Ureter (tissue), 1 donor: Measurements from ENCODE around the gene GMPR. TPM values are rescaled to one million over a fixed set of nuclear protein-coding genes. Genes with fewer than 3 reads are reported as not detected.

ENCODE experiments used
- DNase-seq: peaks from one replicate; pipeline ENCODE4 v3.0.0-alpha.2; 2020; ENCODE audit warnings: low spot score
- total RNA-seq: library from RNA; stranded (reverse); gene quantifications from one replicate; pipeline ENCODE4 v1.2.4, GENCODE V29; 2023
- donor health status: DM: yes; HTN: yes; CAD: no.

GMPR gene
- total RNA-seq, 1 donor from 2014 or later = 2.3 TPM

DNA sequence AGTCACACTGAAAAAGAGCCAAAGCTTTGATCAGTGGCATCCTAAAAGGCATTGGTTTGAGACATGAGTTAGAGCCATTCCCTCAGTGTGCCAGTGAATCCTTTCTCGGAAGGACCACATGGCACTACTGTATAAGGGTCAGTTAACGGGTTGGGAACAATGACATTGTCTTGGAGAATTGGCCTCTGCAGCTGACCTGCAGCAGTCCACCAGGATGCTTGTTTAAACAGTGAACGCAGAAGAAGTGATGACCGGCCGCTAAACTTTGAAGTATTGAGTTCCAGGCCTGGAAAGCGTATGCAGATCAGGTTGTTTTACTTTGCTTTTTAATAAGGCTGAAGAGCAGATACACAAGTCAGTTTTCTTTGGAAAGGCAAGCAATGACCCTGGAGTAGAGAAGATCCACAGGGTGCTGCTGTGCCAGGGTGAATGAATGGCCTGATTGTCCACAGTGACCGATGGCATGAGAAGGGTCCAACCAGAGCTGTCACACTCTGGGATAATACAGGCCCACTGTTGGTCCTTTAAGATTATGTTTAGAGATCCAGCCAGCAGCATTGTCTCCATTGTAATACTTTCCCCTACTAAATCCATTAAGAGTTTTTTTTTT, 57.8 kb downstream of the GMPR start:
- DNase-seq = no peak

DNA sequence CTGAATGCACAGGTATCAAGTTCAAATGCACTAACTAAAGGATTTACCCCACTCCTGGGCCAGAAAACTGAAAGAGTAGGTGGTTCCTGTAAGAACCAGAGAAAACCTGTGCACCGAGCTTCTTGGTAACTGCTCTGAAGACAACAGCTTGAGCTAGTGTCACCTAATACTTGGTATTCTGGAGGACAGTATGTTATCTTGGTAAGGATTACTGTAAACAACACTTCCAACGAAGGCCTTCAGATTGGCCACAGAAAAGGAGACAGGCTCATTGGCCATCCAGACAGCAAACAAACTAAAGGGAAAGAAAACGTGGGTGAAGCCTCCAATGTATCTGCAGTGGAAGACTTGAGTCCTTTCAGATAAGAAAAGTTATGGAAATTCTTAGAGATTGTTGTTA, 61.5 kb downstream of the GMPR start:
- no peak for DNase-seq

DNA sequence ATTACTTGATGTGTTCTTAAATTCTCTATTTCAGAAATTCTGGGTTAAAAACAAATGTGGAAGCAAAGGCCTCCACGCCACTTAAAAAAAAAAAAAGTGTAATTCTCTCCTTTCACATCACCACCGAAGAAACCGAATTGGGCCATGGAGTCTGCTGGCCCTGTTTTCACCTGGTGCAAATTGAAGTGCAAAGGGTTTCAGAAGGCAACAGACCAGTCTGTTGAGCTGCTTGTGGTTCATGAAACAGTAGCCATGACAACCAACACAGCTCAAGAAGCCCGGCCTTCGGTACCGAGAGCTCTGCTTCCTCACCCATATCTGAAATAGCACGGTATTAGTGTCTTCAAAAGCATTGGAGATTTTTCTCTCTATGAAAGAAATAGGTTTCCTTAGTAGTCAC, 63.1 kb downstream of the GMPR start:
- no peak for DNase-seq

DNA sequence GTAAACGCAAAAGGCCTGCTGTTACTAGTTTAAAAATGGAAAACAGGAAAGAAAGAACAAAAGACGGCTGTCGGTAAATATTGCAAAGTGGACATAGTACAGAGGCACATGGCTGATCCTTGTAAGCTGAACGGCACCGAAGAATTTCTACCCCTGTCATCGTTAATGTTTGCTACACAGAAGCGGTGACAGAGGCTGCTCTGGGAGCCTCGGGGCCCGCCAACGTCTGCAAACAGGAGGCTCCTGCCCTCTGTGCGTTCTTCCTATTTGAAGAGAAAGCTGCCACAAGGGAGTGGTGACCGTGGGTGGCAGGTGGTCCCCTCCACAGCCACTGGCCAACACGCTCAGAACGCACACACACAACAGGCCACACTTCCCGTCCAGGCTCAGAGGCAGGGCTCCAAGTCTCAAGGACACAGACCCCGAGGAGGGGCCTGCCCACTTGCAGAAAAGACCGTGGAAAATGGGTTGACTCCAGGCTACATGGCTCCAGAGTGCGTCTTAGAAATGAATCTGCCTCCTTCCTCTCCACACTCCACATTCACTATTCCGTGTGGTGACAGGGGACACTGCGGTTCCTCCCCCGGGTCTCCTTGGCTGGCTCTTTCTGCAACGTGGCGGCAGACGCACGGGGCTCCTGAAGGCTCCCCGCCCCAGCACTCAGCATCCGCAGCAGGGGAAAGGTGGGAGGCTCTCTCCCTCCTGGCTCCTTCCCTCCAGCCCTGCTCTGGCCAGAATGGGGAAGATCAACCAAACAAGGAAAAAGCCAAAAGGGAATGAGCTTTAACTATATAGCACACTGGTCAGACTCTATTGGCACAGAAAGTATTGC, 64.5 kb downstream of the GMPR start:
- DNase-seq = no peak

DNA sequence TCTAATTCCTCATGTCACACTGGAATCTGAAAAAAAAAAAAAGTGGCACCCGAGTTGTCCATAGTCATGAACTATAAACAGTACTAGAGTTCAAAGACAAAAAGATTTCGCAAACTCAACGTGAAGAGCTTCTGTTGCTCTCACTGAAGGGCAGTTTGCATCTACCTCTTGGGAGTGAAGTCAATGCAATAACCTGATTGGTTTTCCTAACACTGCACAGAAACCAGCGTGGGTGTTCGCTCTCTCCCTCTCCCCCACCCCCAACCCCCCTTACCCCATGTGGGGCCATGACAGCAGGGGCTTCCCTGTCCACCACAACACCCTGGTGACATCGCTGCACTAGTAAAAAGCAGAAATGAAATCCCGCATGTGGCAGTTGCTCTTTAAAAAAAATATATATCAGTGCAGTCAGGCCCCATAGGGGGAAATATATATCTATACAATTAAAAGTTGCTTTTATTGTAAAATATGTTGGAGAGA, 66.9 kb downstream of the GMPR start:
- DNase-seq = no peak

DNA sequence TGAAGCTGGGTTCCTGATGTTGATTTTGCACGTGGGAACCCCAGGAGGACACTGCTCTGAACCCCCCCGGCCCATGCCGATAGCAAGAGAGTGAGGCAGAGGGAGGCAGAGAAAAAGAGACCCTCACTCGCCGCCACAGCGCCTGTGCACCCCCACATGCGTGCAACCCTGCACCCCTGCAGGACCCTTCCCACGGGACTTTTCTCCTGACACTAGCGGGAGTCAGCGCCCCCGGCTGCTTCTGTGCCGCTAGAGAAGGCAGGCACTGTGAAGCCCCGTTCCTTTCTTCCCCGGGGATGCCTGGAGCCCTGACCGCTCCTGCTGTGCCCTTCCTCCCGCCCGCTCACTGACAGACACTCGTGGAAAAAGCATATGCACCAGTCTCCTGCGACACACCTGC, 67.4 kb downstream of the GMPR start:
- DNase-seq = no peak

DNA sequence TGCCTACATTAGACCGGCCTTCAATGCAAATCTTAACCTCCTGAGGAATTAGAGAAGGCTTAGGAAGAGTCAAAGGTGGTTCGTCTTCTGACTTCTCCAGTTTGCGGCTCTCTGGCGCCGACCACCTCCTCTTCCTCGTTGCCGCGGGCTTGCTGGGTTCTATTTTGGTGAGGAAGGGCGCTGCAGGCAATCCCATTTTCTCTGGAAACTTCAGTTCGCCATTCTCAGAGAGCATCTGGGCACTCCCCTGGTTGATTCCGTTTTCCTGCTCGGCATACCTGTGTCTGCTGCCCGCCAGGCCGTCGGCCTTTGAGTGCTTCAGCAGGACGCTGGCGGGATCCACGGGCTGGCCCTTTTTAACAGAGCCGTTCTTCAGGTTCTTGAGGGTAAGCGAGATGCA, 67.9 kb downstream of the GMPR start:
- no peak for DNase-seq

DNA sequence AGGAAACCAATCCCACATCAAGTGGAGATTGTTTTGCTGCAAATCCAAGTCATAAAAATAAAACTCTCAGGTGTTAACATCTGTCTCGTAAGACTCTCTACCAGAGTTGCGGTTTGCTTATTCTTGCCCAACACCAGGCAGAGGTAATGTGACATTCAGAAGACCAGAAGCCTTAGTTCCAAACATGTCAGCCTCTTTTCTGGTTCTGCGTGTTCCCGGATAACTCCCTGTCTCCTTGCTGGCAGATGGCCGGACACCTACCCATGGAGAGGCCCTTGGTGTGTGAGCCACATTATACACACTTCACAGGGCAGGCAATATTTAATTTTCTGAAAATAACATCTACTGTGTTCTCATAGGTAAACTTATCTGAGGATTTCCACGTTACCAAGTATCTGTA, 73.4 kb downstream of the GMPR start:
- no peak for DNase-seq

DNA sequence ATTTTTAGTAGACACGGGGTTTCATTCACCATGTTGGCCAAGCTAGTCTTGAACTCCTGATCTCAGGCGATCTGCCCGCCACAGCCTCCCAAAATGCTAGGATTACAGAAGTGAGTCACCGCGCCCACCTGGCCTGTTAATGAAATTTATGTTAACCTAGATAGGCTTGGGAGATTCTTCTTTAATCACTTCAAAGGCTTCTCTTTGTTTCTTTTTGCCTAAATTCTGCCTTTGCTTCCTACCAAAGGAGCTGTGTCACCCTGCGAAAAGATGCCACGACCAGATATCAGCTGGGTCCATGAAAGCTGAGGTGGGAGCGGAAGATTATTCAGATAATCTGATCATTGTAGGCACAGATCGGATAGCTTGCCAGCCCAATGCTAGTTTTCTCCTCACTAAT, 75.3 kb downstream of the GMPR start:
- DNase-seq = no peak

DNA sequence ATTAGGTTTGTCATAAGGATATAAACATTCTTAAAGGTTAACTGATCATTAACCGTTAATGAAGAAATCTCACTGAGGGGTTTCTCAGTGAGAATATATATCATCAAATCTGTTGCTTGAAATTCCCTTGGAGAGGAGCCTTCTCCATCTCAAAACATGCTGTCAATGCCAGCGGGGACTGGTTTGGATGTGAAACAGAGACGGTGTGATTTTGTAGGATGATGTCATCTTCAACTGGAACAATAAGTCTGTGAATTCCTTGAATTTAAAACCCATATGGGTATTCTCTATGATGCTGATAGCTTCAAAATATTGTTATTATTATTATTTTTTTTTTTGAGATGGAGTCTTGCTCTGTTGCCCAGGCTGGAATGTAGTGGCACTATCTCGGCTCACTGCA, 75.9 kb downstream of the GMPR start:
- DNase-seq = no peak

DNA sequence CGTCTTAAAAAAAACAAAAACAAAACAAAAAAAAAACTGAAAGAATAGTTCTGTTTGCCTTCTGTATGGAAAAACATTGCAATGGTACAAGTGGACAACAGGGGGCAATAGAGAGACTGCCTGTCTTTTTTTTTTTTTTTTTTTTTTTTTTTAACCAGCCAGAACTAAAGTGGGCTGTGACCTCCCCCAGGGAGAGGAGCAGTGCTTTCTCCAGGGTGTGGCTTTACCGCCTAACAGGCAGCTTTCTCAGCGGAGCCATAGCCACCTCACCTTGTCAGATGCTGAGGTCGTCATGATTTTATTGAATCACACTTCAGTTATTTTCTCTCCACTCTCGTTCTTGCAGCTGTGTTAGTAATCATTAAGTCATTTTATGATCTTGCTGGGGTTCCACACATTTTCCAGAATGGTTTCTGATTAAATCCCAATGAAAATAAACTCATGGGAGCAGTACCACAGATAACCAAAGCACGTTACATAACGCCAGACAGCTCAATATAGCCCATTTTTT, 78.4 kb downstream of the GMPR start:
- DNase-seq = no peak

DNA sequence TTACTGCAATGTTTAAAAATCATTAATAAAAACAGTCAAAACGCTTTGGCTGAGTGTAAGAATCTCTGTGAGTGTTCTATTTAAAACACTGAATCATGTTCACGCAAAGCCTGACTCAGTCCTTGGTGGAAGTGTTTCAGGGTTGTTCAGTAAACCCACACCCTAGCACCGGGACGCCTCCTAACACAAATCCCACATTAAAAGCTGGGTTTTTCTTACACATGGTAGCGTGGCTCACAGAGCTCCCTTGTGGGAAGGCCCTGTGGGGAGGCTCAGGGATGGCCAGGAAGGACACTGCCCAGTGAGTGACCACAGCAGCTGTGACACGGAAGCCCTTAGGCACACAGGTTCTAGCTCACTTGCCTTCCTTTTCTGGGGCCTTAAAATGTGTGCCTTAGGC, 80.2 kb downstream of the GMPR start:
- no peak for DNase-seq

DNA sequence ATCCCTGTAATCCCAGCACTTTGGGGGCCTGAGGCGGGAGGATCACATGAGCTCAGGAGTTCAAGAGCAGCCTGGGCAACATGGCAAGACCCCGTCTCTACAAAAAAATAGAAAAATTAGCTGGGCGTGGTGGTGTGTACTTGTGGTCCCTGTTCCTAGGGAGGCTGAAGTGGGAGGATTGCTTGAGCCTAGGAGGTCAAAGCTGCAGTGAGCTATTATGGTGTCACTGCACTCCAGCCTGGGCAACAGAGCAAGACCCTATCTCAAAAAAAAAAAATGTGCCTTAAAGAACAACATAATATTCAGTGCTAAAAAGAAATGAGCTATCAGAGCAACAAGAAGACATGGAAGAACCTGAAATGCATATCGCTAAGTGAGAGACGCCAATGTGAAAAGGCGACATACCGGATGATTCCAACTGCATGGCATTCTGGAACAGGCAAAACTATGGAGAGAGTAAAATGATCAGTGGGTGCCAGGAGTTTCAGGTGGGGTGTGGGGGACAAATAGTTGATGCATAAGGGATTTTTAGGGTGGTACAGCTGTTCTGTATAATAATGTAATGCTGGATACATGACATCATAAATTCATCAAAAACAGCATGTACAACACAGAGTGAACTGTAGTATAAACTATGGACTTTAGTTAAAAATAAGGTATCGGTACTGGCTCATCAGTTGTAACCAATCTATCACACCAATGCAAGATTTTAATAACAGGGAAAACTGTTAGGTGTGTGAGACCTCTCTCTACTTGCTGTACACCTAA, 80.8 kb downstream of the GMPR start:
- DNase-seq = no peak

DNA sequence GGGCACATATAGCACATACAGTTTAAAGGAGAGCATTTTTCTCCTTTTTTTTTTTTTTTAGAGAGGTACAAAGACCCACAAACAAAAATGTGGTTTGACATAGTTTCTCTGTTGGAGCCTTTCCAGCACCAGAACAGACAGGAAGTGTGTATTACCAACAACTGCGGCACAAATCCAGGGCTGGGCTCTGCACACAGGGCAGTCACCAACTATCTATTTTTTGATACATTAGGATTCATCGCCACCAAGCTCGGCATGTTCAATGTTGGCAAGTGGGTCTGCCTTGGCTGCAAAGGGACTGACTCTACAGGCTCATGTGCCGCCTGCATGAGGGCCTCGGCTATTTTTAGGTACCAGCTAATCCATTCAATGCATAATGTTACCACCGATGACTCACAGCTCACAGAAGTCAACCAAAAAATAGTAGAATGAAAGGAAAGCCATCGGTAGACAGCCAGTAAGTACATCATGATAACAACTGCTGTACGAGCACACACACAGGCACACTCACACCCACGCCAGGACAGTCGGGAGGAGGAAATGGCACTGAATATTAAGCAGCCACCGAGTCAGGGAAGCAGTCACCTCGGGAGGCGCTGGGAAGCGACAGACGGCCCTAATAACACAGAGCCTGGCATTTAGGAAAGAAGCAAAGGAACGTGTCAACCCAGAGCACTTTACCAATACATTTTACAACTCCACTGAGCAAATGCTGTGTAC, 81.6 kb downstream of the GMPR start:
- DNase-seq = no peak

DNA sequence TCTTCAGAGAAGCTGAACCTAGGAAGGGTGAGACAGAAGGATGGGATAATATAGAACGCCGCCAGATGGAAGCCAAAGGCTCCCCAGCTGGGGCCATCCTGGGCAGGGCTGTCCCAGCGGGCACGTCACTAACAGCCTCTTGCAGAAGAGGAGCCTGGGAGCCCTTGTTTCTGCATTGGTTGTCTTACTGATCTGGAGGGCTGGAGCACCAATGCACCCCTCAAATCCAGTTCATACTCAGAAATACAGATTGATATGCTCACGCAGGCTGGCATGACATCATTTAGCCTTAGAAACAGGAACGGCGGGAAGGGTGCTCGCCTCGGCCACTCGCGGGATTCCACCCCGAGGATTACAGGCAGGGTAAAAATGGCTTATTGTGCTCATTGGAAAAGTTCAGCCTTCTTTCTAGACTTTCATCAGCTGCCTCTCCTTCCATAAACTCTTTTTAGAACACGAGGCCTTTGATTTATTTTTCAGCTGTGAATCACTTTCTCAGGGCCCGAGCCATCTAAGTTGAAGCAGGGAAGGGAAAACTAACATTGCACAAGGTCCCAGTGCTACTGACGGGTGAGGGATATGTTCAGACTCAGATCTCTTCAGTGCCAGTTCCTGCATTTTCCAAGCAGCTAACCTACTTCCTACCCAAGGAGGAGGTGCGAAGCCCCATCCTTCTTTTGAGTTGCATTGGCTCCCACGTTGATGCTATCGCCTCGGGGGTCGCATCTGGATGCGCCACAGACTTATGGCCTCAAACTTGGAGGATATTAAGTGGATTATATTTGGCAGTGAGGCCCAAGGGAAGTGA, 82.3 kb downstream of the GMPR start:
- DNase-seq = no peak

DNA sequence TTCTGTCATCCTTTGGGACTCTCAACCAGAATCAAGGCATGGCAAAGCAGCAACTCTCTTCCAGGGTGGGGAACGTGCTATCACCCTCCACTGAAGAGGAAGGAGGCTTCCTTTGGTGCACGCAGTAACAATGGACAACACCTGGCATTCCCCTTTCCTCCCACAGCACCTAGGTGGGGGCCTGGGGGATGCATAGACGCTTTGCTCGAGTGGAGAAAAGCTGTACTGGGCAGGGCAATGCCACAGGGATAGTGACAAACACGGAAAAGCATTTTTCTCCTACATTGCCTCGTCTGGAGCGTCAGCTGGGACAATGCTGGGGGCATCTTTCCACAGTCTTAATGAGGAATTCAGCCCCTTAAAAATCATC, 82.9 kb downstream of the GMPR start:
- no peak for DNase-seq

DNA sequence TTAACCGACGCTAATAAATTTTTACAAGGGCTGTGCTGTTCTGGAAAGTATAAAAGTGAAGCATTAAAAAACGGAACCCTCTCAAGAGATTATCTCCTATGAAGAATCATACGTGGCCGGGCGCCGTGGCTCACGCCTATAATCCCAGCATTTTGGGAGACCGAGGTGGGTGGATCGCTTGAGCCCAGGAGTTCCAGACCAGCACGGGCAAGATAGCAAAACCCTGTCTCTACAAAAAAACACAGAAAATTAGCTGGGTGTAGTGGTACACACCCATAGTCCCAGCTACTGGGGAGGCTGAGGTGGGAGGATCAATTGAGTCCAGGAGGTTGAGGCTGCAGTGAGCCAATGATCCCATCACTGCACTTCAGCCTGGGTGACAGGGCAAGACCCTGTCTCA, 83.4 kb downstream of the GMPR start:
- no peak for DNase-seq

DNA sequence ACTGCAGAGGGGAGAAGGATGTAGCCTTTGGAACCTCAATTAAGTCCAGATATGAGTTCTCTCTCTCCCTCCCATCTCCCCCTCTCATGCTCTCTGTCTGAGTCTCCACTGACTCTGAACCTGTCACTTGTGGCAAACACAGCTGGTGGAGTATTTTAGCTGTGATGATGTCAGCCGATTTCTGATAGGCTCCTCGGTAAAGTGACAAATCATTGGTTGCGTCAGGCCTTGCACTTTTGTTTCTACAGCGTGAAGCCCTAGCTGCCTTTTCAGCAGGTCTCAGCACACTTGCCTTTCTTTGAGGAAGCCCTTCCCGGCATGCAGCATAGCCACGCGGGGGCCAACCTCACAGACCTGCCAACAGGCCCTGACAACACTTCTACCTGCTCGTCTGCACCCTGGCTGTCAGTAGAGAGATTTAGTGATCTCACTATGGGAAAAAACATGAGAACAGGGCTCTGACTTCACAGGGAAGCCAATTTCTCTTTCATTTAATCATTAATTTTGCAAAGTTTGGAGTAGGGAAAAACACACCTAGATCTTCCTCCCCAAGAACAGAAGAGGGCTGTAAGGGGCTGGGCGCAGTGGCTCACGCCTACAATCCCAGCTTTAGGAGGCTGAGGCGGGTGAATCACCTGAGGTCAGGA, 84.4 kb downstream of the GMPR start:
- DNase-seq = peak; percentile 61

DNA sequence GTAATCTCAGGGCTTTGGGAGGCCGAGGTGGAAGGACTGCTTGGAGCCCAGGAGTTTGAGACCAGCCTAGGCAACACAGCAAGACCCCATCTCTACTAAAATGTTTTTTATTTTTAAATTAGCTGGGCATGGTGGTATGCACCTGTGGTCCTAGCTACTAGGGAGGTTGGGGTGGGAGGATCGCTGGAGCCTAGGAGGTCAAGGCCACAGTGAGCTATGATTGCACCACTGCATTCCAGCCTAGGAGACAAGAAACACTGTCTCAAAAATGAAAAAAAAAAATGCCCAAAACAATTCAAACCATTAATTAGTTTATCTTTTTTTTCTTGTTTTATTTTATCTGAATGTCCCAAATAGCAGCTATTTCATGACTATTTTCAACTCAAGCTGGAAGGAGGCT, 85.8 kb downstream of the GMPR start:
- no peak for DNase-seq

DNA sequence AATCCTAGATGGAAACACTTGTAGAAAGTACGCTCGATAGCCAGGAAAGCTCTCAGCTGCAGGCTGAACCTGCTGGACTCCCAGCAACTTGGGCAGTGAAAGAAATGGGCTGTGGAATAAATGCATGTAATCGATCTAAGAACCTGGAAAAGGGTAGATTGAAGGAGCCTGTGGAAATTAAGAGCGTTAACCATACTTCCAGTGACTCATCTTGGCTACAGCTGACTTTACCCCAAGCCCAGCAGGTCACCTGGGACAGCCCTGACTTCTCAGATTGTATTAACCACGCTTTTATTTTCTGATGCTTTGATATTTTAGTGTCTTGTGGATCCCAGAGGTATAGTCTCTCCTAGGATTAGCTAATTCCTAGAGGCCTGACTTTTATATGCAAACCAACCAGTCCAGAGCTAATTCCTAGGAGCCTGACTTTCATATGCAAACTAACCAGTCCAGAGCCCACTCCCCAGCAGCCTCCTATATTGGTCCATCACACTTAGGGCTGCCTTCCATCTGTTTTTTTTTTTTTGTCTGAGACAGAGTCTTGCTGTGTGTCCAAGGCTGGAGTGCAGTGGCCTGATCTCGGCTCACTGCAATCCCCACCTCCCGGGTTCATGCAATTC, 86.3 kb downstream of the GMPR start:
- DNase-seq = no peak
